NCI-H2196 treated with DMSO at 0.1 percent for 48 hours (cell line): ENCODE results near the gene EXOC3L1.
A peak's percentile ranks its signal among the peaks of the same experiment; 100 is the strongest.

Source experiments
- DNase-seq: peaks from one replicate; lab custom pipeline; 2025; ENCODE audit not compliant: unreplicated experiment; lab: John Stamatoyannopoulos, UW

EXOC3L1 gene

DNA sequence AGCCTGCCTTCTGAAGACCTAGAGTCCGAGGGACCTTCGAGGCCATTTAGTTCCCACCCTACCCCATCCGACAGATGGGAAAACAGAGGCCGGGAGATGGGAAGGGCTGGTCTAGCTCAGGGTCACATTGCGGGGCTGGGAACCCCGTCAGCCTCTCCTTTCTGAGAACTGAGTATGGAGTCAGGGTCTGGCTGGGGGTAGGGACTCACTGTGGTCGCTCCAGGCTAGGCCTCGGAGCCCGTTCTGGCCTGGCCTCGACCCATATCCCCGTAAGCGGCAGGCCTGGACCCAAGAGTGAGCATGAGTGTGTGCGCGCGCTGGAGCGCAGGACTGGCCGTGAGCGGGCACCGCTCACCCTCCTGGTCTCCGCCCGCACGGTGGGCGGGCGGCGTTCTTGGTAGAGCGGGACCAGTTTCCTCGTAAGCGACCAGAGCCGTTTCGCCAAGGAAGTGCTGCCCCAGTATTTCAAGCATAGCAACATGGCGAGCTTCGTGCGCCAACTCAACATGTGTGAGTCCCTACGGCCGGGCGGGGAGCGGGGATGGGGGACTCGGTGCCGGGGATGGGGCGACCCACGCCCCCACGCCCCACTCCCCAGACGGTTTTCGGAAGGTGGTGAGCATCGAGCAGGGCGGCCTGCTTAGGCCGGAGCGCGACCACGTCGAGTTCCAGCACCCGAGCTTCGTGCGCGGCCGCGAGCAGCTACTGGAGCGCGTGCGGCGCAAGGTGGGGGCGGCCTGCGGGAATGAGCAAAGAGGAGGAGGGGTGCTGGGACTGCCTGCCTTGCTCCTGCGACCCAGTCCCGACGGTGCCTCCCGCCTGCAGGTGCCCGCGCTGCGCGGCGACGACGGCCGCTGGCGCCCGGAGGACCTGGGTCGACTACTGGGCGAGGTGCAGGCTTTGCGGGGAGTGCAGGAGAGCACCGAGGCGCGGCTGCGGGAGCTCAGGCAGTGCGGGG, 24.5 kb downstream of the EXOC3L1 start:
- no peak for DNase-seq

DNA sequence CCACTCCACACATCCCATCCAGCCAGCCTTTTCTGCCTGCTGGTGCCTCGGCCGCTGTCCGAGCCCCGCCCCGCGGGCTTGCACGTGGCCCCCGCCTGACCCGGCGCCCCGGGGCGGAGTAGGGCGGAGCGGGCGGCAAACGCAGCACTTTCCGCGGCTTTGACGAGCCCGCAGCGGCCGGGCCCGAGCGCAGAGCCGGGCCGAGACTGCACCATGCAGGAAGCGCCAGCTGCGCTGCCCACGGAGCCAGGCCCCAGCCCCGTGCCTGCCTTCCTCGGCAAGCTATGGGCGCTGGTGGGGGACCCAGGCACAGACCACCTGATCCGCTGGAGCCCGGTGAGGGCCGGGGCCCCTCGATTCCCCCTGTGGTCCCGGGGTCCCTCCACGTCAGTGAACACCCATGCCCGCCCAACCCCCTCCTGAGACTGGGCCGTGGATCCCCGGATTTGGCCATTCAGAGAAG, 25.3 kb downstream of the EXOC3L1 start, which contains the start of gene HSF4:
Gene HSF4 (plus strand): TSS at position 147 of the 463 bp plus-strand sequence. CDS start 67 bp downstream, at position 214.
- peak; percentile 24 for DNase-seq

DNA sequence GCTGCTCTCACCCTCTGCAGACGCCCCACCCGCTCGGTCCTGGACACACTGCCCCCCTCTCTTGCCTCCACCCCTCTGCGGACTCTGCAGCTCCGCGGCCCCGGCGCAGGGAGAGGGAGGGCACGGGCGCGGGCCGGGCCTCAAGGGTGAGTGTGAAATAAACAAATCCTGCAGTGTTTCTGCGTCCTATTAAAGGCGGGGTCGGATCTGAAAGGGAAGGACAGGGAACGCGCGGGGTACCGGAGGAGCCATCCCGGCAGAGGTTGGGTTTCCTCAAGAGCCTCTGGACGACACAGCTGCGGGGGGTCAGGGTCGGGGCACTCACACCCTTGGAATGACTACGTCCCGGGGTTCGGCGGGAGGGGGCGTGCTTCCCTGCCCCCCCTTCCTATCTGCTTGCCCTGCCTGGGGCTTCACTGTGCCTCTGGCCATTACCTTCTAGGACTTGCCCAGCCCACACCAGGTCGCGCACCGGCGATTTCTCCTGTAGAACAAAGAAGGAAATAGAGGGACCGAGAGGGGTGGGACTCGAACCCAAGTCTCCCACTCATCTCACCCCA, 25.9 kb downstream of the EXOC3L1 start:
- no peak for DNase-seq

DNA sequence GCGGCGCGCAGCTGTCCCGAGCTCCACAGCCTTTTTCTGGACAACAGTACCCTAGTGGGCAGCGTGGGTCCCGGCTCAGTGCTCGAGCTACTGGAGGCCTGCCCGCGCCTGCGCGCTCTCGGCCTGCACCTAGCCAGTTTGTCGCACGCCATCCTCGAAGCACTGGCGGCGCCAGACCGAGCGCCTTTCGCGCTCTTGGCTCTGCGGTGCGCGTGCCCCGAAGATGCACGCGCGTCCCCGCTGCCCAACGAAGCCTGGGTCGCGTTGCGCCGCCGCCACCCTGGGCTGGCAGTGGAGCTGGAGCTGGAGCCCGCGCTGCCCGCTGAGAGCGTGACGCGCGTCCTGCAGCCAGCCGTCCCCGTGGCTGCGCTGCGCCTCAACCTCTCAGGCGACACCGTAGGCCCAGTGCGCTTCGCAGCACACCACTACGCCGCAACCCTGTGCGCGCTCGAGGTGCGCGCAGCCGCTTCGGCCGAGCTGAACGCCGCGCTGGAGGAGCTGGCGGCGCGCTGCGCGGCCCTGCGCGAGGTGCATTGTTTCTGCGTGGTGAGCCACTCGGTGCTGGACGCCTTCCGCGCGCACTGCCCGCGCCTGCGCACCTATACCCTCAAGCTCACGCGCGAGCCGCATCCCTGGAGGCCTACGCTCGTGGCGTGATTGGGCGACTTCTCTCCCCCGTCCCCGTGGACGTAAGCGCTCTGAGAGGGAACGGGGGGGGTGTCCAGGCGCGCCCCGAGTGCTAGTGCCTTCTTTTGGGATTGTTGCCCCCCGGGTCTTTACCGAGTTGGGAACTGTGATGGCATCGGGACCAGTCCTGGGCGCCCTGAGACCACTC, 26.6 kb downstream of the EXOC3L1 start:
- DNase-seq, result peak; percentile 68

DNA sequence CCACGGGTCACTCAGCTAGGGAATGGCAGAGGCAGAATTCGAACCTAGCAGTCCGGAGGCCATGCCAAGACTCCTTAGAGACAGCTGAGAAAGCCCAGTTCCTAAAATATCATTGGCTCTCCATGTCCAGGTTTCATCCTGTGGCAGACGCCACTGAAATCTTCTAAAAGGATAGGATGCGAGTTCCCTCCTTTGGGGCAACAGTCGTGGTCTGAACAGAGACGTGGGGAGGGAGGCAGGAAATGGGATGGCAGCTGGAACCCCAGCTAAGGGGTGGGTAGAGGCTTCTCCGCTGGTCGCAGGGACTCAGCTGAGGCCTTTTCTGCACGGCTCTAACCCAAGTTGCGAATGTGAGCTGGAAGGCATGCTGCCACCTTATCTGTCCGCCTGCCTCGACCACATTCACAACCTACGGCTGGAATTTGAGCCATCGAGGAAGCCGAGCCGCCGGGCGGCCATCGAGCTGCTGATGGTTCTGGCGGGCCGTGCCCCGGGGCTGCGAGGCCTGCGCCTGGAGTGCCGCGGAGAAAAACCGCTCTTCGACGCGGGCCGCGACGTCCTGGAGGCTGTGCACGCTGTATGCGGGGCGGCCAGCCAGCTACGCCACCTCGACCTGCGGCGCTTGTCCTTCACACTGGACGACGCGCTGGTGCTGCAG, 27.3 kb downstream of the EXOC3L1 start:
- peak; percentile 6 for DNase-seq

DNA sequence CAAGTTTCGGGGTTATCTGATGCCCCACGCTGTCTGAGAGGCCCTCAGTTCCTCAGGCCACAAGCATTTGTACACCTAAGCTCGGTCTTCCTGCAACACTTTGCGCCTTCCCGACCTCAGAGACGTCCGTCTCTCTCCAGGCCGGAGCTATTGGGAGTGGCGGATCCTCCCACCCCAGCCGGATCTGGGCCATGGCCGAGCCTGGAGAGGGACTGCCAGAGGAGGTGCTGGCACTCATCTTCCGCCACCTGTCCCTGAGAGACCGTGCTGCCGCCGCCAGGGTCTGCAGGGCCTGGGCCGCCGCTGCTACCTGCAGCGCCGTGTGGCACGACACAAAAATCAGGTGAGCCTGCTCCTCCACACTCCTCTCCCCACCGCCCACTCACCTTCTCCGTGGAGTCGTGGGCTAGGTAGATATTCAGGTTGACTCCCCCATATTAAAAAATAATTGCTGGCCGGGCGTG, 28.3 kb downstream of the EXOC3L1 start:
- no peak for DNase-seq

DNA sequence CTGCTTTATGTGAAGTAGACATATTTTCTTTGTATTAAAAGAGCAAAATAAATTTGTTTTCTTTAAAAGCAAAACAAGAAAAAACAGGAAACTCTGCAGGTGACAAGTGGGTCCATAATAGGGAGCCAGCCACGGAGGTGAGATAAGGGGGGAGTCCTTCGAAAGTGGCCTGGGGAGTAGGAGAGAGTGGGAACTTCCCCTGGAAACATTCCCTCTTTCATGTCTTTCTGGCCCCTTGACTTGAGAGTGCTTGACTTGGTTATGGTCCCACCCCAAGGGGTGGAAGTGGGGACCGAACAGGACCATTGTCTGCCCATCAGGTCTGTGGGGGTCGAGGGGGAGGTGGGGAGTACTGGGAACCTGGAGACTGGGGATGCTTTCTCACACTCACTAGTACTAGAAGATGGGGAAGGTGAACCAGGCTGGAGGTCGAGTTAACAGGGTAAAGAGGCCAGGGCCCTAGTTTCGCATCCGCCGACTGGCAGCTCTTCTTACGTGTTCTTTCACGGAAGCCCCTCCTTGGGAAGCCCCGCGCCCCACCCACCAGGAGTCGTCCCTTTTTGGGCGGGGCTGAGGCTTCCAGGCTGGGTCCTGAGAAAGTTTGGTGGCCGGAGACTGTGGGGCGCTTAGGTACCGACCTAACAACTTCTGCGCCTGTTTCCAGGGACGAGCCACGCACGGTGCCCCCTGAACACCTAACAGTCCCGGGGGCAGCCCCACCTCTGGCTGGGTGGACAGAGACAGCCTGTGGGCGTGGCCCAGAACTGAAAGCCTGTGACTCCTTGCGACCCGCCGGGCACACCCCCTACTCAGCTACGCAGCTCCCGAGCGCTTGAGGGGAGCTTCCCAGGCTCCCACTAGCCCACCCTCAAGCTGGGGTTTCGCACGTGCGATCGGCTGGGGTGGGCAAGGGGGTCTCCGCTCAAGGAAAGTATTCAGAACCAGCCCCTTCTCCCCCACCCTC, 31.0 kb downstream of the EXOC3L1 start:
- no peak for DNase-seq

DNA sequence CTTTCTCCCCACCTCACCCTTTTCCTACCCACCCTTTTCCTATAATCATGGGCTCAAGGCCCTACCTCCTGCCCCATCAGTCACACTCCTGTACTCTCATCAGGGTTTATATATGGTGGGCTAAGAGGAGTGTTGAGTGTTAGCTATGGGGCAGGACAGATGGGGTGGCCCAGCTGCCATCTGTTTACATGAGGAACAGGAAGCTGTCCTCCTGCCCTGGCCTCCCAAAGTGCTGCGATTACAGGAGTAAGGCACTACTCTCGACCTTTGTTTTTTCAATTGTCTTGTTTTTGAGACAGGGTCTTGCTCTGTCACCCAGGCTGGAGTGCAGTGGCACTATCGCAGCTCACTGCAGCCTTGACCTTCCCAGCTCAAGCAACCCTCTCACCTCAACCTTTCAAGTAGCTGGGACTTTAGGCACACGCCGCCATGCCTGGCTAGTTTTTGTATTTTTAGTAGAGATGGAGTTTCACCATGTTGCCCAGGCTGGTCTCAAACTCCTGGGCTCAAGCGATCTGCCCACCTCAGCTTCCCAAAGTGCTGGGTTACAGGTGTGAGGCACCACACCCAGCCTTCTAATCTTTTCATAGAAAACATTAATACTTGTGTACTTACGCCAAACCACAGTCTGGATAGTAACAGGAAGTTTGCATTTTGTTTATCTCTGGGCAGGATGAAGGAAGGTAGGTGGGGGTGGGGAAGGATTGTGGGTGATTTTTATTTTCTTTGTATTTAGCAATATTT, 31.9 kb downstream of the EXOC3L1 start:
- no peak for DNase-seq

DNA sequence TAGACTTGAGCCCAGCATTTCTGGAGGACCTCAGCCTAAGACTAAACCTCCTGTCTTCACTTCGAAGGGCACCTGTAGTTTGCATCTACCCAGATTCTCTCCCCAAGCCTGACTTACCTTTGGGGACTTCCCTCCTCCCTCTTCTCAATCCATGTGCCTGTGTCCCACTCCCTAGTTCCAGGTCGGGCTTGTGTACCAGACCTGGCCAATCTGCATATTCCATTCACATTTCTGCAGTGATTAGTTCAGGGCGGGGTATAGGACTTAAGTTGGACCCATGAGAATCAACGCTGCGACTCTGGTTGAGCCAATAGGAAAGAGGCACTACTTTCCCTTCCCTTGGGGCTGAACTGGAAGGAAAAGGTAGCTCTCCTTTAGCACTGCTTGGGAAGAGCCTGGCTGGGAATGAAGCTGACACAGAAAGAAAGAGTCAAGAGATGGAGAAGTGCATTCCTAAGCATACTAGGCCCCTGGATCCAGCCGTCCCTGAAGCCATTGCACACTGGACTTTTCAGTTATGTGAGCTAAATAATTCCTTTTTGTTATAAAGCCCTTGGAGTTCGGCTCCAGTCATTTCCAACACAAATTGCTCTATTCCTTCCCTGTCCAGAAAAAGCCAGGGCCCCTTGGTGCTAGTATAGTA, 32.7 kb downstream of the EXOC3L1 start:
- DNase-seq, result no peak

DNA sequence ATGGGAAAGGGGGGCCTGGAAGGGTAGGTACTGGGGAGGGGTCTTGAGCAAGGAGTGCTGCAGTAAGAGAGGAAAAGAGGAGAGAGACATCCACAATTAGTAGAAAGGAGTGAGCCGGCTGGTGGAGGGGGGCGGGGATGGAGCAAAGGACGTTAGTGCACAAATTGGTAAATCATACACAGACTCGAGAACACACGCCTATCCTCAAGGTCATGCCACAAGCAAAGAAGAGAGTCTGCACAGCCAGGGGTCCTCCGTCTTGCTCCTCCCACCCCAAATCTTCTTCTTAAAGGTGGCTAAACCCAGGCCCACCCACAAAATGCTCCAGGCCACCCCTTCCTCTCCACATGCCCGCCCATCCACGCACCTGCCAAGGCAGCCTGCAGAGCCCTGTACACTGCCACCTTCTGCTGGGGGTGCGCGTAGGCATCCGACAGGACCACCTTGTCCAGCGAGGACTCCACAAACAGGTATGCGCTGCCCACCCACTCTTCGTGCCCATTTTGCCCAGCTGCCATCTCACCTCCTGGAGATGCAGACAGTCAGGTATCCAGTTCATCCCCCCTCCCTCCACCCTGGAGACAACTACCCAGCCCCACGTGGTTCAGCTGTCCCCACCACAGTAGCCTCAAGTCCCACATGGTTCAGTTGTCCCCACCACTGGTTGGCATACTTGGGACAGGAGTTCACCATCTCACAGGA, 33.6 kb downstream of the EXOC3L1 start:
- DNase-seq, result no peak

DNA sequence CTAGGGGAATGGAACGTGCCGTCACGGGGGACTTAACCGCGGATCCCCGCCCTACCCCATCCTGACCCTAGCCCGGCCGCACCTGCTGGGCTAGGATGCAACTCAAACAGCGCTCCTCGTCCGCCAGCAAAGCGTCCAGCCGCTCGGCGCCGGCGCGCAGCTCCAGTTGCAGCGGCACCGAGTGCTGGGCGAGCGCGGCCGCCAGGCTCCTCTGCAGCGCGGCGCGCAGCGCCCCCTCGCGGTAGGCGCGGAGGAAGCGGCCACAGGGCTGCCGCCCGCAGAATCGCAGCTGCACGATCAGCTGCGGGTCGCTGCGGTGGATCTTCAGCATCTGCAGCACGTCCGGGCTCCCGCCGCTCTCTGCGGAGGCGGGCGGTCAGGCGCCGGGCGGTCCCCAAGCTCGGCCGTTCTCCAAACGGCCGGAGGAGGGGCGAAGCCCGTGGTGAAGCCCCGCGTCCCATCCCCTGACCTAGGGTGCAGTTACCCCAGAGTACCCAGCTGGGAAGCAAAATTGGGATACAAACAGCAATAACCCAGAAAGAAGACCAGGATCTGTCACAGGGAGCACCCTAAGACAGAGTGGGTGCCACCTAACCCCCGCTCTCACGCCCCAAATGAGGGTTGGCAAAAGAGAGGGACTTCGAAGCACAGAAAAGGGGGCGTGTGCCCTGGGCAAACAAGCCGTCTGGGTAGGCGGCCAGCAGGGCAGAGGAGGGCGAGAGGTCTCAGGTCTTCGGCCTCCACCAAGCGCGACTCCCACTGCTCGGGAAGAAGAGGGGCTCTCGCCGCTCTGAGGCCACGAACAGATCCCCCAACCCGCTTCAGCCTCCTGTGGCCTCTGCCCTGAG, 34.4 kb downstream of the EXOC3L1 start:
- peak; percentile 12 for DNase-seq

DNA sequence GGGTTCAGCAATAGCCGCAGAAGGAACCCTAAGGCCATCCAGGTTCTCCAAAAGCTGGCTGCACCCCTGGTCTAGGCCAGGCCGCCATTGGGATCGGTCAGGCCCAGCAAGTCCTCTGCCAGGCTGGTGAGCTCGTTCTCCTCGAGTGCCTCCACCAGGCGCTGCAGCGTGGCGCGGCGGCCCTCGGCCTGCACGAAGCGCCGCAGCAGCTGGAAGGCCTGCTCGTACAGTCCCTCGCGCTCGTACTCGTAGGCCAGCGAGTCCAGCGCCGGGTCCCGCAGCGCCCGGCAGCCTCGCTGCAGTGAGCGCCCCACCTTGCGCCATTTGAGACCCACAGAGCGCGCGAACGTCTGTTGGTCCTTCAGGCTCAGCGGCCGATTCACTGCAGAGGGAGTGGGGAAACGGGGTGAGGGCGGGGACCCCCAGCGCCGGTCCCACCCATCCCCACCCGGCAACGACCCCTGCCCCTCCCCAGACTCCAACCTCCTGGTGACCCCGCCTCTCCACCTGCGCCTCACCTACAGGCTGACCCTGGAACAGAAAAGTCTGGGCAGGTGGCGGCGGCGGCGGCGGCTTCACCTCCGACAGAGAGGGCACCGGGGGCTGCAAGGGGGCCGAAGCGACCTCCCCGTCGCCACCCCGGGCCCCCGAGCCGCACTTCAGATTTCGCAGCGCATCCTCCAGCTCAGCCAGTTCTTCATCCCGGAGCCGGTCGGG, 35.2 kb downstream of the EXOC3L1 start:
- no peak for DNase-seq

DNA sequence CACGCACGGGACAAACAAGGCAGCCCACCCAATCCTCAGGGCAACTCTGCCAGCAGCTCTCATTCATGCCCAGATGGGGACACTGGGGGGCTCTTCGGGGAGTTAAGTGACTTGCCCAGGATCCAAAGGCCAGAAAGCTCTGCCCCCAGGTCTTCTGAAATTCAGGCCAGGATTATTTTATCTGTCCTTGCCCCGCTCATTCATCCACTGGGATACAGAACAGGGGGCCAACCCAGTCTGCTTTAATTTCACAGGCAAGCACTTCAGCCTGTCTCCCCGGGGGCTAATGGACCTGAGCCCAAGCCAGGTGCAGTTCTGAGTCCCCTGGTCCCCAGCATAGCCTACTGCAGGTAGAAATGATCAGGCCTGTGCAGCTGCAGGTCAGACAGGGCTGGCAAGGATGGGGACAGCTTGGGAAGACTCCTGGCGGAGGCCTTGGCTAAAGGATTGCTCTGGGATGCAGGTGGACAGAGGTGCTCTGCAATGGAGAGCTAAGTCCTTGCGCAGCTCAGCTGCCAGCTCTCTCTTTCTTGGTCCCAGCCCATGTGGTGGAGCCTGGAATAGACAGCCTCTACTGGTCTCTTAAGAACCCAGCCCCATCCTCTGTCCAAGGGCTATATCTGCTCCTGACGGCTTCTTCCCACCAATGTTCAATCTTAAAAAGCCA, 38.4 kb downstream of the EXOC3L1 start:
- DNase-seq, result no peak

DNA sequence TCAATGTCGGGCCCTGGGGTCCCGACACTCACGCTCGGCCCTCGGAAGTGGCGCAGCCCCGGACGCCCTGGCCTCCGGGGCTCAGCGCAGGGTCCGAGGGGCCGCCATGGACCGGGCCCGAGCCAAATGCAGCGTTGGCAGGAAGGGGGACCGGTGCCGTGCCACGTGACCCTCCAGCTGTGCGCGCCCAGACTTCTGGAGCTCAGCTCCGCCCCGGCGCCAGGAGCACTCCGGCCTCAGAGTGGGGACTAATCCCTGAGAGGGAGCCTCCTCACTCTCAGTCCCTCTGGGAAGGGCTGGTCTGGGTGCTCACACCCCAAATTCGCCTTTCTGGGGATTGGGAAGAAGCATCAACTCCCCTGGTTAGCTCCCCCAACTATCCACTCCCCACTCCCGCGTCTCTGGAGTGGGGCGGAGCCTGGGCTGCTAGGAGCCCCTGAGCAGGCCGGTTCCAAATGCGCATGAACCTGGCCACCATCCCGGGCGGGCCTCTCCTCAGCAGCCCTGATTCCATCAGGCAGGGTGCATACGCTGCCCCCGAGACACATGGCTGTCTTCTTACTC, 39.0 kb downstream of the EXOC3L1 start, which contains the start of gene B3GNT9:
Gene B3GNT9 (minus strand): TSS at position 166 of the 564 bp plus-strand sequence. CDS start 513 bp downstream, outside the sequence.
- DNase-seq, result peak; percentile 24
